Stomach (tissue), 4 donors: Measurements from ENCODE around the gene SYNPO2.

ENCODE experiments used
- CTCF ChIP-seq, 7 experiments: fragments of 450-650 bp in 4 of 7; fragments of 200-600 bp in 3 of 7; sonication (generic) in 3 of 7; IDR thresholded peaks; one replicate each; pipeline ENCODE4 v1.5.1; 2016 to 2019; ENCODE audit warnings: antibody characterized with exemption in 7 of 7, control low read depth in 2 of 7, mild to moderate bottlenecking in 1 of 7
- EP300 ChIP-seq: sonication (generic); formaldehyde crosslinking; IDR thresholded peaks from one replicate; pipeline ENCODE4 v1.6.1; 2017; ENCODE audit warnings: antibody characterized with exemption
- POLR2A ChIP-seq, 4 donors: fragments of 450-650 bp; IDR thresholded peaks; one replicate each; pipeline ENCODE4 v1.6.1; 2016; ENCODE audit warnings: antibody characterized with exemption in 4 of 4, control low read depth in 2 of 4, mild to moderate bottlenecking in 1 of 4, moderate library complexity in 1 of 4

- TF ChIP-seq CTCF (IDR thresholded peaks at IDR 0.05) (peak in 5 of 7 experiments; percentile 40 to 58 (median 51)), POLR2A (IDR thresholded peaks at IDR 0.05) (no peak), EP300 (no peak)
Measured at GRCh38 chr4:118865091-118865708, 23.5 kb upstream of the SYNPO2 start.
